ENCODE results near the gene PMP22.
"Not testable (repeated sequence)": the region's sequence is repeated elsewhere in the genome, so short reads cannot be mapped to it uniquely, and the experiment has no call there.

The PMP22 gene

DNA sequence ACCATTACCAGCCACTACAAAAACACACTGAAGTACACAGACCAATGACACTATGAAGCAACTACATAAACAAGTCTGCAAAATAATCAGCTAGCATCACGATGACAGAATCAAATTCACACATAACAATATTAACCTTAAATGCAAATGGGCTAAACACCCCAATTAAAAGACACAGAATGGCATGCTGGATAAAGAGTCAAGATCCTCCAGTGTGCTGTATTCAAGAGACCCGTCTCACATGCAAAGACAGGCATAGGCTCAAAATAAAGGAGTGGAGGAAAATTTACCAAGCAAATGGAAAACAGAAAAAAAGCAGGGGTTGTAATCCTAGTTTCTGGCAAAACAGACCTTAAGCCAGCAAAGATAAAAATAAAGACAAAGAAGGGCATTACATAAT, 64.6 kb downstream of the PMP22 start:
- not testable (repeated sequence) for DNase-seq

DNA sequence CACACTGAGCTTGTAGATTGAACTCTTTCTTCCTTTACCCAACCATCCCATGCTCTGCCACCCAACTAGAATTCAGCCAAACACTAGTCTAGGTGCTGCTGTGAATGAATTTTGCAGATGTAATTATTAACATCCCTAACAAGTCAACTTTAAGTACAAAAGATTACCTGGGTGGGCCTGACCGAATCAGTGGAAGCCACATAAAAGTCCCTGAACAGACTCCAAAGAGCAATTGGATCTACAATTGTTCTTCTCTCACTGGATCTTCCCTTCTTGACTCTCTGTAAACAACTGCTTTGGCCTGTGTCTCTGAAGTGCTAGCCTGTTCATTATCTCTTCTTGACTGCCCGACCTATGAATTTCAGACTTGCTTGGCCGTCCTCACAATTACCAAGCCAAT, 67.9 kb downstream of the PMP22 start:
- DNase-seq, result no peak

DNA sequence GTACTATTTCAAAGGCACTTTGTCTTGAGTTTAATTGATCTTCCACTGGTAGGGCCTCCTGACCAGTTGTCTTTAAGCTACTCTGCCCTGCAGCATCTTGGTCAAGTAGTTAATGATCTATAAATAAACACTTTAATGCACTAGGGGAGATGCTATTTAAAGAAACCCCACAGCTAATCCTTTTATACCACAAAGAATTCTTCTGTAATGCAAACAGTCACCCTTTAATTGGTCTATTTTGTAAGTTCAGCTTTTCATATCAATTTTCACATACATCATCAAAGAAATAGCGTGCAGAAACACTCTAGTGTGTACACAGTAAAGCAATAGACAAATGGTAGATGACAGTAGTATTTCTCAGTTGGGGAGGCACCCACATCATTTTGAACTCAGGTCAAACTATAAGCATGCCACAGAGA, 70.3 kb downstream of the PMP22 start:
- DNase-seq, result no peak

DNA sequence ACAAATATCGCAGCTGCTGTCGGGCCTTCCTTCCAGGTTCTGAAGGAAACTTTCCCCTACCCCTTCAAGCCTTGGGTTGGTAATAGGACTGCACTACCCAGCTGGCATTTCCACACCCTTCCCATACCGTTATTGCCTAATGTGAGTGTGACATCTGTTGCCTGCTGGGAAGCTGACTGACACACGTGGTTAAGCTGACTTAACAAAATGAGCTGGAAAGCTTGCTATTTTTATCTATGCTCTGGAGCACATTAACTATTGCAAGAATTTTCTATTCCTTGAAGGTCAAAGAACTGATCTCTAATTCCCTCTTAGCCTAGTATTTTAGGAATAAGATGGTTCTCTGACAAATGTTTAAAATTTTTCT, 79.5 kb downstream of the PMP22 start:
- no peak for DNase-seq

DNA sequence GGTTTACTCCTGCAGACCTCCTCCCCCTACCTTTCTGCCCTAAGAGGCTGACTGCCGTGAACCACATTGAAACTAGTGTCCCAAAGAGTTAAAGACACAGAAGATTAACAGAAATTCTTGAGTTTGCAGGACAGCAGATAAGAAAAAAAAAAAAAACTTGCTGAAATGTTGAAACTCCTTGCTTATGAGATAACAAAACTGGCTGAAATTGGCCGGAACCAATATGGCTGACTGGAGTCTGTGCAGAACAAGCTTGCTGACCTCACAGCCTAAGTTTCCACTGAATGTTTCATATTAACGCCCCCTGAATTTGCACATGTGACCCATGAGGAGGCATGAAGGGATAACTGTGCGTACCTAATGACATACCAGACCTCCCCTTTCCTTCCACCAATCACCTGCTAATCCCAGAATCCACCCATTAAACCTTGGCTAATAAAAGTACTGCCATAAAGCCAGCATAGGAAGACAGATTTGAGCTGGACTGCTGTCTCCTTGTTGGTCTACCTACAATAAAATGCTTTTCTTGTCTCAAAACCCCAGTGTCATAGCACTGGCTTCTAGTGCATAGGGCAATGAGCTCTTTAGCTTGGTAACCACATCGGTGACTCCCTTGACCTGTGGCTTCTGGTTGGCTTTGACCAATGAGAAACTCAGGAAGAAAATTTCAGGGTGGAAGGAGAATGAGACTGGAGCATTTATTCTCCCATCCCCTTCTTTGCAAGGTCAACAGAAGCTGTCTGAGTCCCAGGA, 80.1 kb downstream of the PMP22 start:
- no peak for DNase-seq

DNA sequence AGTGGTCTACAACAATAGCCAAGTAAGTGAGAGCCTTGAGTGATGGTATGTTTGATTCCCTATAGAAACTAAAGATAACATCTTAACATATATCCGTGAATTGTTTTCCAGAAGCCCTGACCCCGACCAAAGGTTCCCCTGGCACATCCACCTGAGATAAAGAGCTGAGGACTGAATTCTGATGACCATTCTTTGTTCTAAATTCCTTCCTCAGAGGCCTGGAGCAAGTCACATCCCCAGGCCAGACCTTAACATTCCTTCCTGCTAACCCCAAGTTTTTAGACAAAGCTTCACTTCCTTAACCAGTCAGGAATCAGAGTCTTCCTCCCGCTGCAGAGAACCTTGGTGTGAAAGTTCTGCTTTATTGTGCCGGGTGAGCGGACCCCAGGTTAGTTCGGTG, 83.3 kb downstream of the PMP22 start:
- DNase-seq, result no peak

DNA sequence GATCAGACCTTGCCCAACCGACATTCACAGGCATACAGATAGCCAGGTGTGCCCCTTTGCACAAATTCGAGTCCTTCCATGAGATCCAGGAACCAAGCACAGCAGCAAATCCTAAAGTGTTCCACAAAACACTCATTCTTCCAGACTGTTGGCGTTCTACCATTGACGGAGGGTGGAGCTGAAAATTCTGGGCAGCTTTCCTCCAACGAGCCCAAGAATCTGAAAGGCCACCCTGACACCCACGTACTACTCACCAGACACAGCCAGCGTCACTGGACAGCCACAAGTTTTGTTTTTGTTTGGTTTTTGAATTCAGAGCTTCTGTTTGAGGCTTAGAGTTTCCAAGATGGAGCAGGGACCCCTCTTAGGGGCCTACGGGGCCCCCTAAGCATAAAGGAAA, 83.8 kb downstream of the PMP22 start:
- DNase-seq, result no peak

DNA sequence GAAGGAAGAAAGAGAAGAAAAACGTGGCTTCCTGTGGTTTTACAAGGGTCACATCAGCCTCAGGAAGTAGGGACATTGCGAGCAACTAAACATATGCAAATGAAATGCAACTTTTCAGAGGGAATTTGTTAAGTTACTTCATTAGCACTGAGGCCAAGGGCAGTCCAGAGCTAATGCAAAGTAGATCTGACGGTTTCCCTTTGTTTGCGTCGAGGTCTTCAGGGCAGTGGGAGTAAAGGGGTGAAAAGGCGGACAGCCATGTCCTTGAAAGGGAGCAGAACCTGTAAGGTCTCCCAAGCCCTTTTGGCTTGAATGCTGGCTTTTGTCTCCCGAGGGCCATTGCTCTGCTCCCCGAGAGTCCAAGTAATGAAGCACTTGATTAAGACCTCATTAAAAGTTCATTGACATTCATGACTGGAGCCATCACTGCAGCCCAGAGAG, 85.0 kb downstream of the PMP22 start:
- DNase-seq, result no peak

Measured in bone marrow (tissue), 2 donors.